ENCODE results near the gene XK.

- TF ChIP-seq EZH2 (IDR thresholded peaks at IDR 0.05): no peak
- no peak for TF ChIP-seq POLR2AphosphoS5 (IDR thresholded peaks at IDR 0.05; ENCODE audit: borderline replicate concordance, low read depth, low read length)
Observed at GRCh38 chrX:37685381-37686359, at the start of gene XK.

Measured in SK-N-MC (cell line).